Pancreas (tissue), 10 donors: ENCODE data around the gene MAP2K5. TPM values are rescaled to one million over a fixed set of nuclear protein-coding genes. Genes with fewer than 3 reads are reported as not detected.
"Not testable (repeated sequence)": the region's sequence is repeated elsewhere in the genome, so short reads cannot be mapped to it uniquely, and the experiment has no call there.

Source experiments
- ATAC-seq, 4 donors: fragments of 200-7000 bp; cut with Tn5 transposase; one replicate each; pipeline versions ENCODE4 v1.8.0 to v1.9.1; 2020; ENCODE audit warnings: mild to moderate bottlenecking in 4 of 4, moderate library complexity in 4 of 4
- DNase-seq, 6 donors: peaks; one replicate each; pipeline ENCODE4 v3.0.0-alpha.2; 2020
- FAIRE-seq: peaks from 2 replicates; lab custom pipeline; 2012; peaks lifted over from hg19 to GRCh38; lab: Jason Lieb, UNC
- H3K27ac ChIP-seq, 4 donors: fragments of 200-600 bp; sonication (generic); 1 replicate in 3 of 4; 2 replicates in 1 of 4; pipeline versions ENCODE4 v1.5.0 to v1.8.0; 2020
- H3K27me3 ChIP-seq, 4 donors: fragments of 200-600 bp; one replicate each; pipeline ENCODE4 v1.8.0; 2021
- H3K36me3 ChIP-seq, 3 donors: fragments of 200-600 bp; sonication (generic) in 1 of 3; one replicate each; pipeline versions ENCODE4 v1.5.0 to v1.8.0; 2020 to 2021
- H3K4me1 ChIP-seq, 3 donors: fragments of 200-600 bp; one replicate each; pipeline ENCODE4 v1.8.0; 2021
- H3K4me3 ChIP-seq, 4 donors: fragments of 200-600 bp; sonication (generic) in 2 of 4; one replicate each; pipeline versions ENCODE4 v1.5.0 to v1.8.0; 2020 to 2021
- H3K9me3 ChIP-seq, 4 donors: fragments of 200-600 bp; one replicate each; pipeline ENCODE4 v1.8.0; 2021
- CTCF ChIP-seq, 4 donors: fragments of 200-600 bp; sonication (generic) in 3 of 4; IDR thresholded peaks; one replicate each; pipeline versions ENCODE4 v1.5.0 to v1.8.0; 2021; ENCODE audit warnings: antibody characterized with exemption in 4 of 4
- WGBS, 2 donors: extraction: QIAGEN DNeasy Blood & Tissue Kit; methylation state at CpG; one replicate each; pipeline ENCODE4 v1.1.7; 2013; 5-methylcytosine and 5-hydroxymethylcytosine counted together
- intact Hi-C, 3 donors: fragments of 100-400 bp; cut with DNase I; formaldehyde crosslinking; loops; one replicate each; pipeline versions ENCODE4 v1.11.1 to v1.14.2; 2022
- polyA plus RNA-seq, 2 donors: library from polyadenylated mRNA; stranded (reverse); fragments of 200-250 nt; gene quantifications; one replicate each; pipeline ENCODE4 v1.2.3, GENCODE V29; 2013
- total RNA-seq, 6 donors: library from RNA; stranded (reverse); fragmentation: NEBNext Ultra II Directional in 4 of 6; extraction: Animal tissue kit (Norgen Biotek cat#: 25700) in 4 of 6; gene quantifications; one replicate each; pipeline versions ENCODE4 v1.2.1 to v1.2.4, GENCODE V29; 2021 to 2023
- donor health status: healthy with polysubstance abuse.
- donor health status: DM: no; HTN: no; CAD: no; lungs with moderate emphysema.
- donor health status: DM: no; HTN: no; CAD: no.
- donor health status: control.
- donor health status: control.
- donor health status: Bipolar disorder and iron deficiency.
- donor health status: DM: yes; HTN: yes; CAD: no.
- donor health status: DM: no; HTN: no; CAD: no.
- donor health status: DM: no; HTN: no; CAD: no.
- donor health status: DM: yes; HTN: yes; CAD: no.

Gene MAP2K5
- total and polyA plus RNA-seq, 8 donors = 5.5 to 14.8 (median 10.0) TPM

- WGBS, 2 donors = 28 to 32% methylated on average over 2 of the region's 2 CpGs
- no peak for TF ChIP-seq CTCF (IDR thresholded peaks at IDR 0.05)
- DNase-seq (no peak), FAIRE-seq (no peak), ATAC-seq (no peak)
- no peaks in the 10 kb centered on the region for H3K27me3 ChIP-seq
- H3K9me3 ChIP-seq = no peaks in the 10 kb centered on the region
- no peak overlapping the region for H3K27ac ChIP-seq
- H3K36me3 ChIP-seq = no peaks in the 10 kb centered on the region
- H3K4me1 ChIP-seq = peaks cover 0 to 9% (median 4%) of the 10 kb centered on the region in 3 donors
- intact Hi-C loops = no loop called here
- no peak overlapping the region for H3K4me3 ChIP-seq
These were observed 104.3 kb downstream of the MAP2K5 start for GRCh38 chr15:67646847-67647246.

GRCh38 chr15:67652586-67652985 is 110.1 kb downstream of the MAP2K5 start:
- FAIRE-seq (no peak), ATAC-seq (no peak)
- 98 to 99% methylated on average over 2 of the region's 2 CpGs for WGBS, 2 donors

GRCh38 chr15:67660446-67660845 is 117.9 kb downstream of the MAP2K5 start:
- H3K4me1 ChIP-seq = no peaks in the 10 kb centered on the region
- no peak for DNase-seq
- no peak overlapping the region for H3K4me3 ChIP-seq
- FAIRE-seq = no peak
- no peak overlapping the region for H3K27ac ChIP-seq
- intact Hi-C loops = no loop called here
- no peak for TF ChIP-seq CTCF (IDR thresholded peaks at IDR 0.05)
- no peaks in the 10 kb centered on the region for H3K27me3 ChIP-seq
- H3K36me3 ChIP-seq = no peaks in the 10 kb centered on the region
- no peaks in the 10 kb centered on the region for H3K9me3 ChIP-seq
- ATAC-seq = no peak

More at GRCh38 chr15:67652586-67652985, 110.1 kb downstream of the MAP2K5 start:
- Histone ChIP-seq H3K27me3 (no peaks in the 10 kb centered on the region), H3K27ac (no peak overlapping the region), H3K4me3 (no peak overlapping the region), H3K4me1 (no peaks in the 10 kb centered on the region), H3K9me3 (no peaks in the 10 kb centered on the region), H3K36me3 (no peaks in the 10 kb centered on the region)
- TF ChIP-seq CTCF (IDR thresholded peaks at IDR 0.05) = no peak
- intact Hi-C loops = no loop called here
- no peak for DNase-seq

GRCh38 chr15:67660874-67661606 is 118.5 kb downstream of the MAP2K5 start:
- intact Hi-C loops = no loop called here
- no peak overlapping the region for H3K27ac ChIP-seq
- H3K4me3 ChIP-seq = no peak overlapping the region
- H3K27me3 ChIP-seq = no peaks in the 10 kb centered on the region
- FAIRE-seq (no peak), ATAC-seq (no peak), DNase-seq (no peak)
- TF ChIP-seq CTCF (IDR thresholded peaks at IDR 0.05) = no peak
- 88 to 92% methylated on average over 2 of the region's 2 CpGs for WGBS, 2 donors
- H3K9me3 ChIP-seq = no peaks in the 10 kb centered on the region
- H3K36me3 ChIP-seq = no peaks in the 10 kb centered on the region
- no peaks in the 10 kb centered on the region for H3K4me1 ChIP-seq

GRCh38 chr15:67670647-67671305 is 128.3 kb downstream of the MAP2K5 start:
- no peak for ATAC-seq
- no peak for TF ChIP-seq CTCF (IDR thresholded peaks at IDR 0.05)
- no peaks in the 10 kb centered on the region for H3K9me3 ChIP-seq
- no peak overlapping the region for H3K27ac ChIP-seq
- no peaks in the 10 kb centered on the region for H3K36me3 ChIP-seq
- no peak overlapping the region for H3K4me3 ChIP-seq
- FAIRE-seq = no peak
- 76 to 96% methylated on average over 2 of the region's 2 CpGs for WGBS, 2 donors
- no peaks in the 10 kb centered on the region for H3K4me1 ChIP-seq
- no peaks in the 10 kb centered on the region for H3K27me3 ChIP-seq
- intact Hi-C loops = no loop called here
- DNase-seq = no peak

- H3K36me3 ChIP-seq, H3K9me3 ChIP-seq, H3K4me1 ChIP-seq, FAIRE-seq, ATAC-seq, H3K27me3 ChIP-seq, intact Hi-C loops, DNase-seq, H3K4me3 ChIP-seq, H3K27ac ChIP-seq: not testable (repeated sequence)
- 96 to 98% methylated on average over 1 of the region's 2 CpGs for WGBS, 2 donors
These were observed 130.3 kb downstream of the MAP2K5 start for GRCh38 chr15:67672834-67673233.
